ENCODE data around the gene KLK2. TPM values are rescaled to one million over a fixed set of nuclear protein-coding genes. Genes with fewer than 3 reads are reported as not detected.

Gene KLK2
- polyA plus RNA-seq, 1 experiment = not detected

- no peak for TF ChIP-seq CTCF (IDR thresholded peaks at IDR 0.05; ENCODE audit: low read depth, low read length)
- no peak for DNase-seq (ENCODE audit: low read depth, low spot score)
- H3K27ac ChIP-seq (ENCODE audit: low read depth, low read length) = no peak overlapping the region
- H3K4me3 ChIP-seq (ENCODE audit: low read depth, low read length) = no peak overlapping the region
- no peaks in the 10 kb centered on the region for H3K27me3 ChIP-seq (ENCODE audit: control insufficient read depth, insufficient read depth, low read length)
- POLR2A ChIA-PET = no interaction called here
- CTCF ChIA-PET = no interaction called here
- H3K9me3 ChIP-seq (ENCODE audit: control insufficient read depth, insufficient read depth, low read length) = no peaks in the 10 kb centered on the region
These were observed 29.4 kb downstream of the KLK2 start for GRCh38 chr19:50902640-50903039.

GRCh38 chr19:50906217-50906616 is 33.0 kb downstream of the KLK2 start:
- H3K27ac ChIP-seq (ENCODE audit: low read depth, low read length) = no peak overlapping the region
- no peak overlapping the region for H3K4me3 ChIP-seq (ENCODE audit: low read depth, low read length)
- ChIA-PET POLR2A (no interaction called here), CTCF (interaction anchor here (0.6 to 1.6 kb wide), 2 partner anchors 16 to 188 kb away, joined by 5 to 12 read pairs; no protein-coding TSS in a partner anchor)
- TF ChIP-seq CTCF (IDR thresholded peaks at IDR 0.05; ENCODE audit: low read depth, low read length) = peak; percentile 46
- H3K9me3 ChIP-seq (ENCODE audit: control insufficient read depth, insufficient read depth, low read length) = peaks cover 4% of the 10 kb centered on the region; the same call in 1 of the 2 replicates
- peaks cover 3% of the 10 kb centered on the region for H3K27me3 ChIP-seq (ENCODE audit: control insufficient read depth, insufficient read depth, low read length)
- no peak for DNase-seq (ENCODE audit: low read depth, low spot score)

GRCh38 chr19:50908336-50908735 is 35.1 kb downstream of the KLK2 start:
- CTCF ChIA-PET = interaction anchor here (0.5 kb wide), 1 partner anchor 88 kb away, joined by 3 read pairs; no protein-coding TSS in a partner anchor
- peaks cover 11% of the 10 kb centered on the region for H3K27me3 ChIP-seq (ENCODE audit: control insufficient read depth, insufficient read depth, low read length)
- H3K4me3 ChIP-seq (ENCODE audit: low read depth, low read length) = no peak overlapping the region
- no peak for DNase-seq (ENCODE audit: low read depth, low spot score)
- TF ChIP-seq CTCF (IDR thresholded peaks at IDR 0.05; ENCODE audit: low read depth, low read length) = no peak
- H3K9me3 ChIP-seq (ENCODE audit: control insufficient read depth, insufficient read depth, low read length) = peaks cover 4% of the 10 kb centered on the region; the same call in 1 of the 2 replicates
- no peak overlapping the region for H3K27ac ChIP-seq (ENCODE audit: low read depth, low read length)
- POLR2A ChIA-PET = no interaction called here

GRCh38 chr19:50909240-50910070 is 36.2 kb downstream of the KLK2 start:
- ChIA-PET CTCF (interaction anchor here (2.3 kb wide), 1 partner anchor 12 kb away, joined by 6 read pairs; no protein-coding TSS in a partner anchor), POLR2A (no interaction called here)
- no peak for TF ChIP-seq CTCF (IDR thresholded peaks at IDR 0.05; ENCODE audit: low read depth, low read length)
- no peak overlapping the region for H3K4me3 ChIP-seq (ENCODE audit: low read depth, low read length)
- no peak overlapping the region for H3K27ac ChIP-seq (ENCODE audit: low read depth, low read length)
- DNase-seq (ENCODE audit: low read depth, low spot score) = no peak
- peaks cover 11% of the 10 kb centered on the region for H3K27me3 ChIP-seq (ENCODE audit: control insufficient read depth, insufficient read depth, low read length)
- H3K9me3 ChIP-seq (ENCODE audit: control insufficient read depth, insufficient read depth, low read length) = peaks cover 4% of the 10 kb centered on the region; the same call in 1 of the 2 replicates

- no peak for TF ChIP-seq CTCF (IDR thresholded peaks at IDR 0.05; ENCODE audit: low read depth, low read length)
- Histone ChIP-seq H3K27ac (ENCODE audit: low read depth, low read length) (no peak overlapping the region), H3K4me3 (ENCODE audit: low read depth, low read length) (no peak overlapping the region), H3K27me3 (ENCODE audit: control insufficient read depth, insufficient read depth, low read length) (peaks cover 11% of the 10 kb centered on the region), H3K9me3 (ENCODE audit: control insufficient read depth, insufficient read depth, low read length) (peaks cover 4% of the 10 kb centered on the region; the same call in 1 of the 2 replicates)
- ChIA-PET CTCF (interaction anchor here (2.3 kb wide), 1 partner anchor 11 kb away, joined by 6 read pairs; no protein-coding TSS in a partner anchor), POLR2A (no interaction called here)
- DNase-seq (ENCODE audit: low read depth, low spot score) = no peak
These were observed 37.5 kb downstream of the KLK2 start for GRCh38 chr19:50910722-50911121.
